Measurements from ENCODE around the gene SHANK1. TPM values are rescaled to one million over a fixed set of nuclear protein-coding genes. Genes with fewer than 3 reads are reported as not detected.

The SHANK1 gene
- total RNA-seq, 2 donors from 2014 or later = not detected

GRCh38 chr19:50695251-50696093 lies 24.1 kb downstream of the SHANK1 start:
- no peaks in the 10 kb centered on the region for H3K36me3 Mint-ChIP-seq (ENCODE audit: low read depth)
- H3K27me3 Mint-ChIP-seq = peaks cover 67% of the 10 kb centered on the region
- ATAC-seq (replicated peaks) = no peak
- no peak overlapping the region for H3K27ac Mint-ChIP-seq
- H3K9me3 Mint-ChIP-seq = no peaks in the 10 kb centered on the region
- H3K4me3 Mint-ChIP-seq = no peak overlapping the region
- H3K4me1 Mint-ChIP-seq = no peaks in the 10 kb centered on the region

GRCh38 chr19:50694815-50695145 lies 24.8 kb downstream of the SHANK1 start:
- Mint-ChIP-seq H3K27me3 (peaks cover 63% of the 10 kb centered on the region), H3K27ac (no peak overlapping the region), H3K9me3 (no peaks in the 10 kb centered on the region), H3K4me3 (no peak overlapping the region), H3K4me1 (no peaks in the 10 kb centered on the region), H3K36me3 (ENCODE audit: low read depth) (no peaks in the 10 kb centered on the region)
- ATAC-seq (replicated peaks) = no peak

- Mint-ChIP-seq H3K9me3 (no peaks in the 10 kb centered on the region), H3K27me3 (peaks cover 59% of the 10 kb centered on the region), H3K4me1 (no peaks in the 10 kb centered on the region), H3K4me3 (no peak overlapping the region), H3K27ac (no peak overlapping the region), H3K36me3 (ENCODE audit: low read depth) (no peaks in the 10 kb centered on the region)
- ATAC-seq (replicated peaks) = no peak
Measured at GRCh38 chr19:50693064-50693975, 26.3 kb downstream of the SHANK1 start.

GRCh38 chr19:50690439-50690838 lies 29.2 kb downstream of the SHANK1 start:
- Mint-ChIP-seq H3K27ac (no peak overlapping the region), H3K36me3 (ENCODE audit: low read depth) (no peaks in the 10 kb centered on the region), H3K4me3 (no peak overlapping the region), H3K9me3 (no peaks in the 10 kb centered on the region), H3K4me1 (no peaks in the 10 kb centered on the region), H3K27me3 (peaks cover 50% of the 10 kb centered on the region)
- ATAC-seq (replicated peaks) = no peak

- Mint-ChIP-seq H3K9me3 (no peaks in the 10 kb centered on the region), H3K27me3 (peaks cover 51% of the 10 kb centered on the region), H3K36me3 (ENCODE audit: low read depth) (no peaks in the 10 kb centered on the region), H3K4me3 (no peak overlapping the region), H3K4me1 (no peaks in the 10 kb centered on the region), H3K27ac (no peak overlapping the region)
- no peak for ATAC-seq (replicated peaks)
Measured at GRCh38 chr19:50688766-50689165, 30.8 kb downstream of the SHANK1 start.

GRCh38 chr19:50686310-50687032 lies 33.1 kb downstream of the SHANK1 start:
- no peaks in the 10 kb centered on the region for H3K4me1 Mint-ChIP-seq
- H3K36me3 Mint-ChIP-seq (ENCODE audit: low read depth) = no peaks in the 10 kb centered on the region
- ATAC-seq (replicated peaks) = no peak
- H3K27ac Mint-ChIP-seq = no peak overlapping the region
- H3K9me3 Mint-ChIP-seq = no peaks in the 10 kb centered on the region
- H3K4me3 Mint-ChIP-seq = no peak overlapping the region
- peaks cover 43% of the 10 kb centered on the region for H3K27me3 Mint-ChIP-seq

- ATAC-seq (replicated peaks) = peak; percentile 98
- H3K27ac Mint-ChIP-seq = no peak overlapping the region
- peaks cover 11% of the 10 kb centered on the region for H3K4me1 Mint-ChIP-seq
Measured at GRCh38 chr19:50679177-50680125, 40.2 kb downstream of the SHANK1 start.

GRCh38 chr19:50678323-50678722 lies 41.3 kb downstream of the SHANK1 start:
- Mint-ChIP-seq H3K9me3 (peaks cover 12% of the 10 kb centered on the region), H3K36me3 (ENCODE audit: low read depth) (no peaks in the 10 kb centered on the region), H3K27me3 (peaks cover 49% of the 10 kb centered on the region), H3K27ac (no peak overlapping the region), H3K4me1 (peaks cover 11% of the 10 kb centered on the region), H3K4me3 (no peak overlapping the region)
- ATAC-seq (replicated peaks) = no peak

More at GRCh38 chr19:50679177-50680125, 40.2 kb downstream of the SHANK1 start:
- Mint-ChIP-seq H3K36me3 (ENCODE audit: low read depth) (no peaks in the 10 kb centered on the region), H3K9me3 (peaks cover 12% of the 10 kb centered on the region), H3K4me3 (no peak overlapping the region), H3K27me3 (peaks cover 47% of the 10 kb centered on the region)

- no peak for ATAC-seq (replicated peaks)
- H3K4me1 Mint-ChIP-seq = peaks cover 11% of the 10 kb centered on the region
Measured at GRCh38 chr19:50677636-50678035, 42.0 kb downstream of the SHANK1 start.

GRCh38 chr19:50676625-50677197 lies 42.9 kb downstream of the SHANK1 start:
- no peaks in the 10 kb centered on the region for H3K36me3 Mint-ChIP-seq (ENCODE audit: low read depth)
- H3K4me3 Mint-ChIP-seq = no peak overlapping the region
- peaks cover 11% of the 10 kb centered on the region for H3K4me1 Mint-ChIP-seq
- H3K9me3 Mint-ChIP-seq = peaks cover 12% of the 10 kb centered on the region
- no peak for ATAC-seq (replicated peaks)
- no peak overlapping the region for H3K27ac Mint-ChIP-seq
- peaks cover 53% of the 10 kb centered on the region for H3K27me3 Mint-ChIP-seq

More at GRCh38 chr19:50677636-50678035, 42.0 kb downstream of the SHANK1 start:
- no peak overlapping the region for H3K27ac Mint-ChIP-seq
- no peak overlapping the region for H3K4me3 Mint-ChIP-seq
- peaks cover 54% of the 10 kb centered on the region for H3K27me3 Mint-ChIP-seq
- no peaks in the 10 kb centered on the region for H3K36me3 Mint-ChIP-seq (ENCODE audit: low read depth)
- H3K9me3 Mint-ChIP-seq = peaks cover 12% of the 10 kb centered on the region

- ATAC-seq (replicated peaks) = no peak
- H3K9me3 Mint-ChIP-seq = peaks cover 12% of the 10 kb centered on the region
- peaks cover 52% of the 10 kb centered on the region for H3K27me3 Mint-ChIP-seq
- no peak overlapping the region for H3K27ac Mint-ChIP-seq
- H3K4me3 Mint-ChIP-seq = no peak overlapping the region
- H3K4me1 Mint-ChIP-seq = peaks cover 3% of the 10 kb centered on the region
- no peaks in the 10 kb centered on the region for H3K36me3 Mint-ChIP-seq (ENCODE audit: low read depth)
Measured at GRCh38 chr19:50673118-50673517, 46.5 kb downstream of the SHANK1 start.

- no peak for ATAC-seq (replicated peaks)
- H3K4me3 Mint-ChIP-seq = no peak overlapping the region
- H3K27me3 Mint-ChIP-seq = peaks cover 39% of the 10 kb centered on the region
- H3K9me3 Mint-ChIP-seq = no peaks in the 10 kb centered on the region
- no peaks in the 10 kb centered on the region for H3K36me3 Mint-ChIP-seq (ENCODE audit: low read depth)
- H3K4me1 Mint-ChIP-seq = no peaks in the 10 kb centered on the region
- H3K27ac Mint-ChIP-seq = no peak overlapping the region
Measured at GRCh38 chr19:50670102-50670380, 49.6 kb downstream of the SHANK1 start.

- ATAC-seq (replicated peaks) = no peak
- H3K27me3 Mint-ChIP-seq = peaks cover 41% of the 10 kb centered on the region
Measured at GRCh38 chr19:50669302-50670101, 50.1 kb downstream of the SHANK1 start.

More at GRCh38 chr19:50669302-50670101, 50.1 kb downstream of the SHANK1 start:
- H3K9me3 Mint-ChIP-seq = no peaks in the 10 kb centered on the region
- no peak overlapping the region for H3K4me3 Mint-ChIP-seq
- H3K36me3 Mint-ChIP-seq (ENCODE audit: low read depth) = no peaks in the 10 kb centered on the region
- no peak overlapping the region for H3K27ac Mint-ChIP-seq
- no peaks in the 10 kb centered on the region for H3K4me1 Mint-ChIP-seq
